Measurements from ENCODE around the gene FGD4.

The FGD4 gene

DNA sequence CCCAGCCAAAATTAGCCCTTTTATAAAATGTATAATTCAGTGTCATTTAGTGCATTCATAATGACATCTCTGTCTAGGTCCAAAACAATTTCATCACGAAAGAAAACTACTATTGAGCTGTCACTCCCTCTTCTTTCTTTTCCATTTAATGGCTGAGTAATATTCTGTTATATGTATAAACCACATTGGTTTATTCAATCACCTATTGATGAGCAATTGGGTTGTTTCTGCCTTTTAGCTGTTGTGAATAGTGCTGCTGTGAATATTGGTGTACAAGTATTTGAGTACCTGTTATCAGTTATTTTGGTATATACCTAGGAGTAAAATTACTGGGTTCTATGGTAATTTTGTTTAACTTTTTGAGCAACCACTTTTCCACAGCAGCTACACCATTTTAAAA is 287.0 kb downstream of the FGD4 start:
- Histone ChIP-seq H3K27ac (ENCODE audit: low read length, poor library complexity, severe bottlenecking) (no peak overlapping the region), H3K18ac (ENCODE audit: low read depth in 1 of 2, low read length in 2 of 2) (no peak overlapping the region), H3K4me1 (ENCODE audit: control insufficient read depth, insufficient read depth, low read depth, low read length) (peaks cover 2% of the 10 kb centered on the region), H3K23ac (ENCODE audit: low read length in 2 of 2) (no peak overlapping the region), H3K27me3 (ENCODE audit: control insufficient read depth in 1 of 2, insufficient read depth in 1 of 2, low read length in 2 of 2) (no peaks in the 10 kb centered on the region), H3K4me2 (ENCODE audit: low read length, poor library complexity, severe bottlenecking) (no peak overlapping the region), H2AFZ (ENCODE audit: low read depth, low read length) (no peak overlapping the region), H2BK5ac (ENCODE audit: low read depth, low read length, poor library complexity, severe bottlenecking) (no peak overlapping the region), H3K4ac (ENCODE audit: low read depth in 1 of 2, low read length in 2 of 2) (no peak overlapping the region), H3K36me3 (ENCODE audit: control insufficient read depth in 1 of 2, insufficient read depth in 2 of 2, low read depth in 1 of 2, low read length in 2 of 2) (peaks cover 4 to 6% of the 10 kb centered on the region in 2 experiments), H2BK15ac (ENCODE audit: low read depth, poor library complexity, severe bottlenecking) (no peak overlapping the region), H4K8ac (ENCODE audit: low read length) (no peak overlapping the region), H4K91ac (ENCODE audit: low read length) (no peak overlapping the region), H2BK12ac (ENCODE audit: low read length in 2 of 2) (no peak overlapping the region), H3K79me1 (replicated peaks; ENCODE audit: low read length, poor library complexity, severe bottlenecking) (no peaks in the 10 kb centered on the region), H3K4me3 (ENCODE audit: insufficient read depth in 1 of 2, low read depth in 1 of 2, low read length in 2 of 2) (no peak overlapping the region), H3K9ac (ENCODE audit: low read length) (no peak overlapping the region), H2BK120ac (ENCODE audit: low read depth, low read length) (no peak overlapping the region), H3K9me3 (ENCODE audit: control insufficient read depth, low read length) (no peaks in the 10 kb centered on the region), H3K14ac (ENCODE audit: low read length in 2 of 2) (no peak overlapping the region), H2AK5ac (ENCODE audit: low read length, severe bottlenecking) (no peak overlapping the region)
- no peak for DNase-seq
- no CpG with 5 or more reads among the region's 1 CpG for WGBS

- no peak overlapping the region for H2BK15ac ChIP-seq (ENCODE audit: low read depth, poor library complexity, severe bottlenecking)
- H4K91ac ChIP-seq (ENCODE audit: low read length), result no peak overlapping the region
- no peaks in the 10 kb centered on the region for H3K79me1 ChIP-seq (replicated peaks; ENCODE audit: low read length, poor library complexity, severe bottlenecking)
- no peak overlapping the region for H2AFZ ChIP-seq (ENCODE audit: low read depth, low read length)
- no peak overlapping the region for H3K9ac ChIP-seq (ENCODE audit: low read length)
- H3K9me3 ChIP-seq (ENCODE audit: control insufficient read depth, low read length), result no peaks in the 10 kb centered on the region
- H3K18ac ChIP-seq (ENCODE audit: low read depth in 1 of 2, low read length in 2 of 2), result no peak overlapping the region
- H3K4ac ChIP-seq (ENCODE audit: low read depth in 1 of 2, low read length in 2 of 2), result no peak overlapping the region
- H3K27ac ChIP-seq (ENCODE audit: low read length, poor library complexity, severe bottlenecking), result no peak overlapping the region
- H3K14ac ChIP-seq (ENCODE audit: low read length in 2 of 2), result no peak overlapping the region
- H2BK120ac ChIP-seq (ENCODE audit: low read depth, low read length), result no peak overlapping the region
- no peak for DNase-seq
- H2BK12ac ChIP-seq (ENCODE audit: low read length in 2 of 2), result no peak overlapping the region
- no peak overlapping the region for H2BK5ac ChIP-seq (ENCODE audit: low read depth, low read length, poor library complexity, severe bottlenecking)
- no peak overlapping the region for H3K4me2 ChIP-seq (ENCODE audit: low read length, poor library complexity, severe bottlenecking)
- H3K36me3 ChIP-seq (ENCODE audit: control insufficient read depth in 1 of 2, insufficient read depth in 2 of 2, low read depth in 1 of 2, low read length in 2 of 2), result peaks cover 4 to 5% of the 10 kb centered on the region in 2 experiments
- no peak overlapping the region for H3K4me3 ChIP-seq (ENCODE audit: insufficient read depth in 1 of 2, low read depth in 1 of 2, low read length in 2 of 2)
- H2AK5ac ChIP-seq (ENCODE audit: low read length, severe bottlenecking), result no peak overlapping the region
- no peaks in the 10 kb centered on the region for H3K4me1 ChIP-seq (ENCODE audit: control insufficient read depth, insufficient read depth, low read depth, low read length)
- no peak overlapping the region for H4K8ac ChIP-seq (ENCODE audit: low read length)
- no peak overlapping the region for H3K23ac ChIP-seq (ENCODE audit: low read length in 2 of 2)
- no peaks in the 10 kb centered on the region for H3K27me3 ChIP-seq (ENCODE audit: control insufficient read depth in 1 of 2, insufficient read depth in 1 of 2, low read length in 2 of 2)
These were observed 289.4 kb downstream of the FGD4 start for GRCh38 chr12:32688786-32689185.

GRCh38 chr12:32690927-32691326 is 291.6 kb downstream of the FGD4 start:
- no peak overlapping the region for H2AK5ac ChIP-seq (ENCODE audit: low read length, severe bottlenecking)
- H3K23ac ChIP-seq (ENCODE audit: low read length in 2 of 2), result no peak overlapping the region
- H4K8ac ChIP-seq (ENCODE audit: low read length), result no peak overlapping the region
- no peak overlapping the region for H4K91ac ChIP-seq (ENCODE audit: low read length)
- H3K79me1 ChIP-seq (replicated peaks; ENCODE audit: low read length, poor library complexity, severe bottlenecking), result peaks cover 5% of the 10 kb centered on the region
- H3K27me3 ChIP-seq (ENCODE audit: control insufficient read depth in 1 of 2, insufficient read depth in 1 of 2, low read length in 2 of 2), result no peaks in the 10 kb centered on the region
- over 99% methylated on average over 8 of the region's 8 CpGs for WGBS
- no peak overlapping the region for H3K14ac ChIP-seq (ENCODE audit: low read length in 2 of 2)
- H3K27ac ChIP-seq (ENCODE audit: low read length, poor library complexity, severe bottlenecking), result no peak overlapping the region
- H3K36me3 ChIP-seq (ENCODE audit: control insufficient read depth in 1 of 2, insufficient read depth in 2 of 2, low read depth in 1 of 2, low read length in 2 of 2), result peaks cover 0 to 6% of the 10 kb centered on the region in 2 experiments
- H2BK120ac ChIP-seq (ENCODE audit: low read depth, low read length), result no peak overlapping the region
- no peak overlapping the region for H3K4ac ChIP-seq (ENCODE audit: low read depth in 1 of 2, low read length in 2 of 2)
- H2BK5ac ChIP-seq (ENCODE audit: low read depth, low read length, poor library complexity, severe bottlenecking), result no peak overlapping the region
- H3K4me1 ChIP-seq (ENCODE audit: control insufficient read depth, insufficient read depth, low read depth, low read length), result no peaks in the 10 kb centered on the region
- H3K4me3 ChIP-seq (ENCODE audit: insufficient read depth in 1 of 2, low read depth in 1 of 2, low read length in 2 of 2), result no peak overlapping the region
- no peak overlapping the region for H3K18ac ChIP-seq (ENCODE audit: low read depth in 1 of 2, low read length in 2 of 2)
- no peak overlapping the region for H3K9ac ChIP-seq (ENCODE audit: low read length)
- no peak overlapping the region for H2BK12ac ChIP-seq (ENCODE audit: low read length in 2 of 2)
- no peak for DNase-seq
- H3K9me3 ChIP-seq (ENCODE audit: control insufficient read depth, low read length), result peaks cover 5% of the 10 kb centered on the region
- no peak overlapping the region for H2BK15ac ChIP-seq (ENCODE audit: low read depth, poor library complexity, severe bottlenecking)
- H3K4me2 ChIP-seq (ENCODE audit: low read length, poor library complexity, severe bottlenecking), result no peak overlapping the region
- H2AFZ ChIP-seq (ENCODE audit: low read depth, low read length), result no peak overlapping the region

DNA sequence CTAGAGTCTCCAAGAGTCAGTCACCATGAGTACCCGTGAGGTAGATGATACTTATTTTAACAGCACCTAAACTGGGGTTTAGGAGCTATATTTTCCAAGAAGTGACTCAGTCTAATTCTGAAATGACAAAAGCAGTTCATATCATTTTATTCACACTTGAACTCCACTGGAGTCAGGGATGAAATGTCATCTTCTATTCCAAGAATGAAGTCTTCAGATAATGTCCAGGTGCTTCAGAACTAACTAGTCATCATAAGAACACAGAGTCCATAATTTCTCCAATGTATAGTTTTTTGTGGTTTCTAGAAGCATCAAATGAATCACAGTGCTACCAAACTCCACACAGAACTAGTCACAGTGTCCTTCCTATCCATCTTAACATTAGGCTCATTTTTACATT is 293.0 kb downstream of the FGD4 start:
- H2BK5ac ChIP-seq (ENCODE audit: low read depth, low read length, poor library complexity, severe bottlenecking), result no peak overlapping the region
- no peak overlapping the region for H3K9ac ChIP-seq (ENCODE audit: low read length)
- H3K18ac ChIP-seq (ENCODE audit: low read depth in 1 of 2, low read length in 2 of 2), result no peak overlapping the region
- H3K4me3 ChIP-seq (ENCODE audit: insufficient read depth in 1 of 2, low read depth in 1 of 2, low read length in 2 of 2), result no peak overlapping the region
- no peak overlapping the region for H2AFZ ChIP-seq (ENCODE audit: low read depth, low read length)
- H3K4me1 ChIP-seq (ENCODE audit: control insufficient read depth, insufficient read depth, low read depth, low read length), result no peaks in the 10 kb centered on the region
- no peak overlapping the region for H2BK12ac ChIP-seq (ENCODE audit: low read length in 2 of 2)
- H3K36me3 ChIP-seq (ENCODE audit: control insufficient read depth in 1 of 2, insufficient read depth in 2 of 2, low read depth in 1 of 2, low read length in 2 of 2), result peaks cover 4 to 6% of the 10 kb centered on the region in 2 experiments
- no peak overlapping the region for H2AK5ac ChIP-seq (ENCODE audit: low read length, severe bottlenecking)
- no peak overlapping the region for H4K91ac ChIP-seq (ENCODE audit: low read length)
- no peak overlapping the region for H2BK120ac ChIP-seq (ENCODE audit: low read depth, low read length)
- no peak for DNase-seq
- 100% methylated on average over 1 of the region's 1 CpG for WGBS
- peaks cover 5% of the 10 kb centered on the region for H3K9me3 ChIP-seq (ENCODE audit: control insufficient read depth, low read length)
- H3K4ac ChIP-seq (ENCODE audit: low read depth in 1 of 2, low read length in 2 of 2), result no peak overlapping the region
- peaks cover 9% of the 10 kb centered on the region for H3K79me1 ChIP-seq (replicated peaks; ENCODE audit: low read length, poor library complexity, severe bottlenecking)
- H3K14ac ChIP-seq (ENCODE audit: low read length in 2 of 2), result no peak overlapping the region
- H3K27me3 ChIP-seq (ENCODE audit: control insufficient read depth in 1 of 2, insufficient read depth in 1 of 2, low read length in 2 of 2), result no peaks in the 10 kb centered on the region
- no peak overlapping the region for H3K4me2 ChIP-seq (ENCODE audit: low read length, poor library complexity, severe bottlenecking)
- H3K27ac ChIP-seq (ENCODE audit: low read length, poor library complexity, severe bottlenecking), result no peak overlapping the region
- no peak overlapping the region for H2BK15ac ChIP-seq (ENCODE audit: low read depth, poor library complexity, severe bottlenecking)
- H4K8ac ChIP-seq (ENCODE audit: low read length), result no peak overlapping the region
- no peak overlapping the region for H3K23ac ChIP-seq (ENCODE audit: low read length in 2 of 2)
